C4-2B (cell line): Measurements from ENCODE around the gene CENPU.
"Not testable (repeated sequence)": the region's sequence is repeated elsewhere in the genome, so short reads cannot be mapped to it uniquely, and the experiment has no call there.

Source experiments
- H3K27ac ChIP-seq: fragments of 450-650 bp; 2 replicates; pipeline ENCODE4 v1.5.1; 2017
- CTCF ChIP-seq: fragments of 450-650 bp; conservative IDR thresholded peaks from 2 replicates; pipeline ENCODE4 v1.5.1; 2017; ENCODE audit warnings: mild to moderate bottlenecking
- ZFX ChIP-seq: fragments of 450-650 bp; IDR thresholded peaks from 2 replicates; pipeline ENCODE4 v1.6.1; 2017

CENPU gene

GRCh38 chr4:184740980-184741391, 7.1 kb upstream of the CENPU start:
- no peak for TF ChIP-seq ZFX
- TF ChIP-seq CTCF = 0 out of 2 replicates have a peak, but pooled peaks have one; percentile 3
- no peak overlapping the region for H3K27ac ChIP-seq

- not testable (repeated sequence) for H3K27ac ChIP-seq
These were observed 5.7 kb upstream of the CENPU start for GRCh38 chr4:184739575-184739974.

GRCh38 chr4:184734758-184735157, 862 bp upstream of the CENPU start:
- H3K27ac ChIP-seq = no peak overlapping the region; the same call in 1 of the 2 replicates
- TF ChIP-seq ZFX (no peak), CTCF (no peak)

GRCh38 chr4:184732126-184732525, 1.8 kb downstream of the CENPU start:
- H3K27ac ChIP-seq = peak overlapping the region; percentile 85
- TF ChIP-seq ZFX (no peak), CTCF (no peak)

- H3K27ac ChIP-seq = no peak overlapping the region
- TF ChIP-seq CTCF (no peak), ZFX (no peak)
These were observed 2.8 kb downstream of the CENPU start for GRCh38 chr4:184731056-184731455.

GRCh38 chr4:184729946-184730345, 4.0 kb downstream of the CENPU start:
- H3K27ac ChIP-seq = no peak overlapping the region; the same call in 1 of the 2 replicates
- TF ChIP-seq ZFX (no peak), CTCF (no peak)

- TF ChIP-seq CTCF (no peak), ZFX (no peak)
- H3K27ac ChIP-seq = no peak overlapping the region
These were observed 5.0 kb downstream of the CENPU start for GRCh38 chr4:184728858-184729257.

GRCh38 chr4:184727430-184727829, 6.5 kb downstream of the CENPU start:
- TF ChIP-seq CTCF = no peak
- TF ChIP-seq ZFX = no peak
- H3K27ac ChIP-seq = no peak overlapping the region
